ENCODE results near the gene COX7B.

COX7B gene

GRCh38 chrX:77945910-77946545 is 46.8 kb downstream of the COX7B start:
- DNase-seq: no peak

- no peak for DNase-seq
Measured at GRCh38 chrX:77946571-77946970, 47.3 kb downstream of the COX7B start.

GRCh38 chrX:77949840-77950239 is 50.6 kb downstream of the COX7B start:
- no peak for DNase-seq

GRCh38 chrX:77952173-77952572 is 52.9 kb downstream of the COX7B start:
- no peak for DNase-seq

GRCh38 chrX:77953302-77953701 is 54.0 kb downstream of the COX7B start:
- DNase-seq: no peak

GRCh38 chrX:77953708-77954107 is 54.4 kb downstream of the COX7B start:
- no peak for DNase-seq

Measured in NCI-H1436 (cell line).